ENCODE results near the gene RAP1GAP. TPM values are rescaled to one million over a fixed set of nuclear protein-coding genes. Genes with fewer than 3 reads are reported as not detected.

Gene RAP1GAP
- total and polyA plus RNA-seq, 9 of the 15 experiments (the other 6 are each of a cell fraction or from before 2014, with no cell fraction given), result 0.29 to 30.2 (median 19.2) TPM

- Histone ChIP-seq H4K20me1 (replicated peaks; ENCODE audit: control insufficient read depth, insufficient read depth, low read length) (no peaks in the 10 kb centered on the region), H3K9ac (ENCODE audit: insufficient read depth in 1 of 2, low read depth in 2 of 2, low read length in 2 of 2) (no peak overlapping the region), H3K9me1 (ENCODE audit: control insufficient read depth, insufficient read depth, low read length) (no peaks in the 10 kb centered on the region), H2AFZ (ENCODE audit: low read depth, low read length) (no peak overlapping the region), H3K4me2 (ENCODE audit: insufficient read depth, low read length) (no peak overlapping the region), H3K4me1 (replicated peaks in 1 of 2; ENCODE audit: control insufficient read depth in 2 of 2, insufficient read depth in 2 of 2, low read length in 2 of 2) (no peaks in the 10 kb centered on the region), H3K27me3 (ENCODE audit: control insufficient read depth in 2 of 2, insufficient read depth in 2 of 2, low read length in 2 of 2) (no peaks in the 10 kb centered on the region), H3K36me3 (ENCODE audit: control insufficient read depth, insufficient read depth, low read length) (peaks cover 97% of the 10 kb centered on the region), H3K4me3 (no peak overlapping the region), H3K9me3 (replicated peaks; ENCODE audit: control insufficient read depth, insufficient read depth, low read depth, low read length) (no peaks in the 10 kb centered on the region), H3K27ac (ENCODE audit: extremely low read depth, low read depth, low read length) (no peak overlapping the region), H3K79me2 (ENCODE audit: control insufficient read depth, insufficient read depth, low read length) (no peaks in the 10 kb centered on the region)
- CTCF ChIA-PET (ENCODE audit: low intra/inter-chr PET ratio), result interaction anchor here (0.5 kb wide), 1 partner anchor 41 kb away, joined by 3 read pairs; no protein-coding TSS in a partner anchor
- ATAC-seq, result peak; percentile 62; the same call in 2 of the 3 replicates
- TF ChIP-seq CBFA2T3 (IDR thresholded peaks at IDR 0.05), result 0 out of 2 replicates have a peak, but pooled peaks have one; percentile 8
- TF ChIP-seq RCOR1 (IDR thresholded peaks at IDR 0.05; ENCODE audit: borderline replicate concordance in 1 of 2, low read depth in 2 of 2, low read length in 2 of 2), result 0 out of 4 replicates have a peak, but pooled peaks of 1 of the 2 experiments have one; percentile 5
- no peak for TF ChIP-seq ZNF780A (CRISPR knock-in tag; IDR thresholded peaks at IDR 0.05)
- peak; percentile 67 for TF ChIP-seq RFX1 (IDR thresholded peaks at IDR 0.05)
- TF ChIP-seq TCF3 (CRISPR knock-in tag; IDR thresholded peaks at IDR 0.05), result peak; percentile 42
- no peak for TF ChIP-seq GABPB2 (CRISPR knock-in tag; conservative IDR thresholded peaks at IDR 0.05)
- TF ChIP-seq L3MBTL2 (IDR thresholded peaks at IDR 0.05), result no peak
- TF ChIP-seq HIVEP1 (CRISPR knock-in tag; IDR thresholded peaks at IDR 0.05), result no peak
- TF ChIP-seq PATZ1 (CRISPR knock-in tag; IDR thresholded peaks at IDR 0.05; ENCODE audit: borderline replicate concordance), result no peak
- no peak for TF ChIP-seq ZNF165 (CRISPR knock-in tag; IDR thresholded peaks at IDR 0.05; ENCODE audit: borderline replicate concordance)
- 67% methylated on average over 2 of the region's 2 CpGs for WGBS (ENCODE audit: insufficient coverage, low coverage, missing lambda C conversion rate)
- in situ Hi-C loops (cut with MboI) (no loop called here), intact Hi-C loops (cut with micrococcal nuclease) (no loop called here)
- FAIRE-seq, result no peak
- no TSS peak for BruUV-seq (replicated peaks)
- peak in 2 of 4 experiments; percentile 38 to 39 for DNase-seq (ENCODE audit: extremely low read depth in 1 of 4, low spot score in 3 of 4)
- POLR2A ChIA-PET, result no interaction called here
Observed at GRCh38 chr1:21716169-21716568, 47.0 kb upstream of the RAP1GAP start.

Measured in K562 (cell line).